ENCODE data around the gene PITPNB.

Gene PITPNB

DNA sequence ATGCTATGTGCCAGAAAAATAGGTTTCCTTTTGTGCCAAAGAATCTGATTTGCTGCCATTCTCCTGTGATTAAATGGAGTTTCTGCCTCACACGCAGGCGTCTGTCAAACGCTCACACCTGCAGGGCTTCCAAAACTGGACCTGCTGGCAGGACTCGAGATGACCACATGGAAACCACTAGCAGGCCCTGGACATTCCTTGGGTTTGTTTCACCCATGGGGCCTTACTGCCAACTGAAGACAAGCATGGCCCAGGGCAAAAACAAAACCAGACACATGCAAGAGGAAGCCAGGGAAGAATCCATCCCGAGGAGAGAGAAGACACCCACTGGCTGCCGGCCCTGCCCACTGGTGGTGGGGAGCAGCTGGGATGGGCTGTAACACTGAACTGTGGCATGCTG, 61.6 kb downstream of the PITPNB start:
- TF ChIP-seq, protein P1, sequence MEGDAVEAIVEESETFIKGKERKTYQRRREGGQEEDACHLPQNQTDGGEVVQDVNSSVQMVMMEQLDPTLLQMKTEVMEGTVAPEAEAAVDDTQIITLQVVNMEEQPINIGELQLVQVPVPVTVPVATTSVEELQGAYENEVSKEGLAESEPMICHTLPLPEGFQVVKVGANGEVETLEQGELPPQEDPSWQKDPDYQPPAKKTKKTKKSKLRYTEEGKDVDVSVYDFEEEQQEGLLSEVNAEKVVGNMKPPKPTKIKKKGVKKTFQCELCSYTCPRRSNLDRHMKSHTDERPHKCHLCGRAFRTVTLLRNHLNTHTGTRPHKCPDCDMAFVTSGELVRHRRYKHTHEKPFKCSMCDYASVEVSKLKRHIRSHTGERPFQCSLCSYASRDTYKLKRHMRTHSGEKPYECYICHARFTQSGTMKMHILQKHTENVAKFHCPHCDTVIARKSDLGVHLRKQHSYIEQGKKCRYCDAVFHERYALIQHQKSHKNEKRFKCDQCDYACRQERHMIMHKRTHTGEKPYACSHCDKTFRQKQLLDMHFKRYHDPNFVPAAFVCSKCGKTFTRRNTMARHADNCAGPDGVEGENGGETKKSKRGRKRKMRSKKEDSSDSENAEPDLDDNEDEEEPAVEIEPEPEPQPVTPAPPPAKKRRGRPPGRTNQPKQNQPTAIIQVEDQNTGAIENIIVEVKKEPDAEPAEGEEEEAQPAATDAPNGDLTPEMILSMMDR (IDR thresholded peaks at IDR 0.05; ENCODE audit: low read depth, low read length, poor library complexity, severe bottlenecking): no peak
- TF ChIP-seq EZH2phosphoT487 (IDR thresholded peaks at IDR 0.05; ENCODE audit: borderline replicate concordance, low read length): no peak
- H3K36me3 ChIP-seq (ENCODE audit: control insufficient read depth, low read length): peaks cover 91% of the 10 kb centered on the region
- no peaks in the 10 kb centered on the region for H3K4me1 ChIP-seq (ENCODE audit: control insufficient read depth, low read length)
- no peaks in the 10 kb centered on the region for H3K79me2 ChIP-seq (ENCODE audit: control insufficient read depth, low read length)
- H3K4me3 ChIP-seq (ENCODE audit: low read length): no peak overlapping the region
- no peaks in the 10 kb centered on the region for H3K27me3 ChIP-seq (ENCODE audit: control insufficient read depth, low read length)
- no peaks in the 10 kb centered on the region for H3F3A ChIP-seq (ENCODE audit: control insufficient read depth, insufficient read depth)
- no peak overlapping the region for H3K27ac ChIP-seq (ENCODE audit: low read depth, low read length)
- H3K9me2 ChIP-seq (replicated peaks; ENCODE audit: control insufficient read depth, low read length): no peaks in the 10 kb centered on the region
- H3K9me3 ChIP-seq (ENCODE audit: control insufficient read depth, insufficient read depth, low read length): no peaks in the 10 kb centered on the region
- no peaks in the 10 kb centered on the region for H4K20me1 ChIP-seq (ENCODE audit: control insufficient read depth, insufficient read depth, low read depth, low read length)
- H3K4me2 ChIP-seq (ENCODE audit: low read length): no peak overlapping the region

DNA sequence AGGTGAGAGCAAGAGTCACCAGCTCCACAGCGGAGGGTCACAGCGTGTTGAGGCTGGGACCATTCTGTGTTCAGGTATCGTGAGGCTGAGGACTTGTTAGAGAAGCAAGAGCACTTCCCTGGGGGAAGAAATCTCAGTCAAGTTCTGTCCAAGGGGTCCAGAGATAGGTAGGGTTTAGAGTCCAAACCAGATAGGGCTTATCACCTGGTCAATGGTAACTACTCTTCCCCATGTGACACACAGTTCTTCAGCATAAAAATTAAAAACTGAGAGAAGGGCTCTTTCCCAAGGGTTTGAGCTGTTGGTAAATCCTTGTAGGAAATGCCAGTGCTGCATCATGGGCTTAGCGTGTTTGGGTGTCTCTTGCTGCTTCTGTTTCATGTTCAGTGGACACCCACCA, 62.7 kb downstream of the PITPNB start:
- H3K4me2 ChIP-seq (ENCODE audit: low read length): no peak overlapping the region
- H4K20me1 ChIP-seq (ENCODE audit: control insufficient read depth, insufficient read depth, low read depth, low read length): no peaks in the 10 kb centered on the region
- no peaks in the 10 kb centered on the region for H3K4me1 ChIP-seq (ENCODE audit: control insufficient read depth, low read length)
- H3K4me3 ChIP-seq (ENCODE audit: low read length): no peak overlapping the region
- TF ChIP-seq EZH2phosphoT487 (IDR thresholded peaks at IDR 0.05; ENCODE audit: borderline replicate concordance, low read length): no peak
- TF ChIP-seq, protein P1 (IDR thresholded peaks at IDR 0.05; ENCODE audit: low read depth, low read length, poor library complexity, severe bottlenecking): no peak
- H3K9me3 ChIP-seq (ENCODE audit: control insufficient read depth, insufficient read depth, low read length): no peaks in the 10 kb centered on the region
- no peaks in the 10 kb centered on the region for H3K79me2 ChIP-seq (ENCODE audit: control insufficient read depth, low read length)
- no peaks in the 10 kb centered on the region for H3K27me3 ChIP-seq (ENCODE audit: control insufficient read depth, low read length)
- H3K9me2 ChIP-seq (replicated peaks; ENCODE audit: control insufficient read depth, low read length): no peaks in the 10 kb centered on the region
- peaks cover 92% of the 10 kb centered on the region for H3K36me3 ChIP-seq (ENCODE audit: control insufficient read depth, low read length)
- no peaks in the 10 kb centered on the region for H3F3A ChIP-seq (ENCODE audit: control insufficient read depth, insufficient read depth)
- no peak overlapping the region for H3K27ac ChIP-seq (ENCODE audit: low read depth, low read length)

DNA sequence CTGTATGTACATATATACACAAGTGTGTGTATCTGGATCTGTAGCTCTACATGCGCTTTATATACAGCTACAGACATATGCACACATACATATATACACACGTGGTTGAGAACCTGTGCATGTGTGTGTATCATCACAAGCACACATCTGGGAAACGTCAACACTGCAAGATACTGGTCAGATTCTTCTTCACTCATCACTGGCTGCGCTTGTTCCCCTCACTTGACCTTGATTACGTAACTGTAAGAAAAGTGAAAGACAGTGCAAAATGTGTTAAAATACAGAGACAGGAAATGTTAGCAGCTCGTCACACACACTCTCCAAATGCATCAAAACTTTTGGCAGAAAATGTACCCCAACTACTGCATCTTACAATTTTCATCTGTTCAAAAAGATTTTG, 65.6 kb downstream of the PITPNB start:
- no peaks in the 10 kb centered on the region for H3K79me2 ChIP-seq (ENCODE audit: control insufficient read depth, low read length)
- no peaks in the 10 kb centered on the region for H4K20me1 ChIP-seq (ENCODE audit: control insufficient read depth, insufficient read depth, low read depth, low read length)
- no peak overlapping the region for H3K4me3 ChIP-seq (ENCODE audit: low read length)
- no peaks in the 10 kb centered on the region for H3F3A ChIP-seq (ENCODE audit: control insufficient read depth, insufficient read depth)
- peaks cover 88% of the 10 kb centered on the region for H3K36me3 ChIP-seq (ENCODE audit: control insufficient read depth, low read length)
- H3K9me3 ChIP-seq (ENCODE audit: control insufficient read depth, insufficient read depth, low read length): no peaks in the 10 kb centered on the region
- no peaks in the 10 kb centered on the region for H3K9me2 ChIP-seq (replicated peaks; ENCODE audit: control insufficient read depth, low read length)
- H3K27ac ChIP-seq (ENCODE audit: low read depth, low read length): no peak overlapping the region
- no peak overlapping the region for H3K4me2 ChIP-seq (ENCODE audit: low read length)
- no peaks in the 10 kb centered on the region for H3K4me1 ChIP-seq (ENCODE audit: control insufficient read depth, low read length)
- no peak for TF ChIP-seq EZH2phosphoT487 (IDR thresholded peaks at IDR 0.05; ENCODE audit: borderline replicate concordance, low read length)
- TF ChIP-seq, protein P1 (IDR thresholded peaks at IDR 0.05; ENCODE audit: low read depth, low read length, poor library complexity, severe bottlenecking): no peak
- H3K27me3 ChIP-seq (ENCODE audit: control insufficient read depth, low read length): no peaks in the 10 kb centered on the region
